Measurements from ENCODE around the gene SAV1.
A peak's percentile ranks its signal among the peaks of the same experiment; 100 is the strongest.

SAV1 gene

DNA sequence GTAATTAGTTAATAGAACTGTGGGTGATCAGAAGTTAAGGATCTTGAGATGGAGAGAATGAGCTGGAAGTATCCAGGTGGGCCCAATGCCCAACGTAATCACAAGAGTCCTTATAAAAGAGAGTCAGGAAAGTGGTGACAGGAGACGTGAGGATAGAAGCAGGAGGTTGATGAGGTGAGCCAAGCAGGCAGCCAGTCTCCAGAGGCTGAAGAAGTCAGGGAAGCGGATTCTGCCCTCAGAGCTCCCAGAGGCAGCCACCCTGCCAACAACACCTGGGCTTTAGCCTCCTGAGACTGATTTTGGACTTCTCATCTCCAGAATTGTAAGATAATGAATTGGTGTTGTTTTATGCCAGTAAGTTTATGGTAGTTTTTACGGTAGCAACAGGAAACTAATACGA, 10.1 kb upstream of the SAV1 start:
- Histone ChIP-seq H3K4me1 (ENCODE audit: control insufficient read depth, insufficient read depth, low read length, unreplicated experiment) (peaks cover 29% of the 10 kb centered on the region), H3K4me3 (ENCODE audit: low read depth, low read length) (peak overlapping the region; percentile 60), H3K36me3 (ENCODE audit: insufficient read depth, low read length) (no peaks in the 10 kb centered on the region), H3K27ac (ENCODE audit: low read depth, low read length) (peak overlapping the region; percentile 25; the same call in 1 of the 2 replicates), H2AFZ (ENCODE audit: low read length, unreplicated experiment) (peak overlapping the region; percentile 83), H3K79me2 (ENCODE audit: control insufficient read depth, insufficient read depth, low read length, unreplicated experiment) (no peaks in the 10 kb centered on the region), H3K27me3 (ENCODE audit: insufficient read depth, low read length) (no peaks in the 10 kb centered on the region)

DNA sequence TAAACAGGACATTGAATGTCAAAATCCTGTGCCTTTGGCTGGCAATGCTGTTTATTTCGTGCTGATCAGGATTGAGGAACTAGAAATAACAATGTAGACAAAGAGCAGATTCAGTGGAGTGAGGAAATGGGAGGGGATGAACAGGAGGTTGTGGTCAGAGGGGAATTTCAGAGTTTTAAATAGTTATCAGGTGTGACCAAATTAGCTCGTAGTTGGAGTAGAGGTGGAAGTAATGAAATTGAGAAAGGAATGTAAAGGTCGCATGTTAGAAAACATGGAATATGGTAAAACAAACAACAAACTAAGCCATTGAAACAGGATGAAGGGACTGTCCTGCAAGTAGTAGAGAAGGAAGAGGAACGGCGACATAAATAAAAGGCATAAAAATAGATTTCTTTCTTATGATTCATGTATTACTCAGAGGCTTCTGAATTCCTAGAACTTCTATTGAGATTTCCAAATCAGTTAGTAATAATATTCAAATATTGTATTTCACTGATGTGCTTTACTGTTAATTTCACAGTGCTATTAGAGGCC, 9.5 kb upstream of the SAV1 start:
- Histone ChIP-seq H3K79me2 (ENCODE audit: control insufficient read depth, insufficient read depth, low read length, unreplicated experiment) (no peaks in the 10 kb centered on the region), H3K4me3 (ENCODE audit: low read depth, low read length) (peak overlapping the region; percentile 60), H3K27ac (ENCODE audit: low read depth, low read length) (peak overlapping the region; percentile 63), H3K4me1 (ENCODE audit: control insufficient read depth, insufficient read depth, low read length, unreplicated experiment) (peaks cover 29% of the 10 kb centered on the region), H3K36me3 (ENCODE audit: insufficient read depth, low read length) (no peaks in the 10 kb centered on the region), H3K27me3 (ENCODE audit: insufficient read depth, low read length) (no peaks in the 10 kb centered on the region), H2AFZ (ENCODE audit: low read length, unreplicated experiment) (peak overlapping the region; percentile 83)

DNA sequence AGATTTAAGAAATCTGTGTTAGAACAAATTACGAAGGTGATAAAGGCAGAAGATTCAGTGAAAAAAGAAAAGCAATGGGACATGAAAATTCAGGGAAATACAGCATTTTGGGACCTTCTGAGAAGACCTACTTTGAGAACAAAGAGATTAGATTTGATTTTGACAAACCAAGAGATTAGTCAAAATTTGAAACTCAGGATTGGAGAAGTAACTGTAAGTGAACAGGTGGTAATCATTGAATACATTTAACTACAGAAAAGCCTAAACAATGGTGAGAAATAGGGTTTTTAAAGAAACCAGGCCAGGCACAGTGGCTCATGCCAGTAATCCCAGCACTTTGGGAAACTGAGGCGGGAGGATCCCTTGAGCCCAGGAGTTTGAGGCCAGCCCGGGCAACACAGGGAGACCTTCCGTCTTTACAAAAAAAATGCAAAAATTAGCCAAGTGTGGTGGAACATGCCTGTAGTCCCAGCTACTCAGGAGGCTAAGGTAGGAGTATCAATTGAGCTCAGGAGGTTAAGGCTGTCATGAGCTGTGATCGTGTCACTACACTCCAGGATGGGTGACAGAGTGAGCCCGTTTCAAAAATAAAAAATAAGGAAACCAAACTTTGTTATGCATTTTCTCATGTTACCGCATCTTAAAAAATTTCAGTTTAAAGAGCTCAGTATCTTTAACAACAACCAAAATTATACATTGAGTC, 8.9 kb upstream of the SAV1 start:
- H3K27ac ChIP-seq (ENCODE audit: low read depth, low read length), result peak overlapping the region; percentile 63
- no peaks in the 10 kb centered on the region for H3K36me3 ChIP-seq (ENCODE audit: insufficient read depth, low read length)
- no peaks in the 10 kb centered on the region for H3K27me3 ChIP-seq (ENCODE audit: insufficient read depth, low read length)
- peak overlapping the region; percentile 83 for H2AFZ ChIP-seq (ENCODE audit: low read length, unreplicated experiment)
- peak overlapping the region; percentile 60 for H3K4me3 ChIP-seq (ENCODE audit: low read depth, low read length)
- peaks cover 29% of the 10 kb centered on the region for H3K4me1 ChIP-seq (ENCODE audit: control insufficient read depth, insufficient read depth, low read length, unreplicated experiment)
- H3K79me2 ChIP-seq (ENCODE audit: control insufficient read depth, insufficient read depth, low read length, unreplicated experiment), result no peaks in the 10 kb centered on the region

GRCh38 chr14:50675597-50675996, 7.5 kb upstream of the SAV1 start:
- peaks cover 29% of the 10 kb centered on the region for H3K4me1 ChIP-seq (ENCODE audit: control insufficient read depth, insufficient read depth, low read length, unreplicated experiment)

GRCh38 chr14:50670866-50671256, 2.8 kb upstream of the SAV1 start:
- Histone ChIP-seq H3K36me3 (ENCODE audit: insufficient read depth, low read length) (no peaks in the 10 kb centered on the region), H3K79me2 (ENCODE audit: control insufficient read depth, insufficient read depth, low read length, unreplicated experiment) (peaks cover 16% of the 10 kb centered on the region), H3K27ac (ENCODE audit: low read depth, low read length) (no peak overlapping the region)

More at GRCh38 chr14:50675597-50675996, 7.5 kb upstream of the SAV1 start:
- no peaks in the 10 kb centered on the region for H3K36me3 ChIP-seq (ENCODE audit: insufficient read depth, low read length)
- H2AFZ ChIP-seq (ENCODE audit: low read length, unreplicated experiment), result no peak overlapping the region
- no peak overlapping the region for H3K4me3 ChIP-seq (ENCODE audit: low read depth, low read length)
- no peaks in the 10 kb centered on the region for H3K79me2 ChIP-seq (ENCODE audit: control insufficient read depth, insufficient read depth, low read length, unreplicated experiment)
- H3K27me3 ChIP-seq (ENCODE audit: insufficient read depth, low read length), result no peaks in the 10 kb centered on the region
- no peak overlapping the region for H3K27ac ChIP-seq (ENCODE audit: low read depth, low read length)

GRCh38 chr14:50670196-50670865, 2.2 kb upstream of the SAV1 start:
- Histone ChIP-seq H3K4me1 (ENCODE audit: control insufficient read depth, insufficient read depth, low read length, unreplicated experiment) (peaks cover 10% of the 10 kb centered on the region), H3K27me3 (ENCODE audit: insufficient read depth, low read length) (no peaks in the 10 kb centered on the region), H3K27ac (ENCODE audit: low read depth, low read length) (no peak overlapping the region), H3K79me2 (ENCODE audit: control insufficient read depth, insufficient read depth, low read length, unreplicated experiment) (peaks cover 21% of the 10 kb centered on the region), H3K36me3 (ENCODE audit: insufficient read depth, low read length) (no peaks in the 10 kb centered on the region), H3K4me3 (ENCODE audit: low read depth, low read length) (no peak overlapping the region), H2AFZ (ENCODE audit: low read length, unreplicated experiment) (no peak overlapping the region)

More at GRCh38 chr14:50670866-50671256, 2.8 kb upstream of the SAV1 start:
- Histone ChIP-seq H3K4me1 (ENCODE audit: control insufficient read depth, insufficient read depth, low read length, unreplicated experiment) (peaks cover 13% of the 10 kb centered on the region), H2AFZ (ENCODE audit: low read length, unreplicated experiment) (no peak overlapping the region), H3K4me3 (ENCODE audit: low read depth, low read length) (no peak overlapping the region), H3K27me3 (ENCODE audit: insufficient read depth, low read length) (no peaks in the 10 kb centered on the region)

DNA sequence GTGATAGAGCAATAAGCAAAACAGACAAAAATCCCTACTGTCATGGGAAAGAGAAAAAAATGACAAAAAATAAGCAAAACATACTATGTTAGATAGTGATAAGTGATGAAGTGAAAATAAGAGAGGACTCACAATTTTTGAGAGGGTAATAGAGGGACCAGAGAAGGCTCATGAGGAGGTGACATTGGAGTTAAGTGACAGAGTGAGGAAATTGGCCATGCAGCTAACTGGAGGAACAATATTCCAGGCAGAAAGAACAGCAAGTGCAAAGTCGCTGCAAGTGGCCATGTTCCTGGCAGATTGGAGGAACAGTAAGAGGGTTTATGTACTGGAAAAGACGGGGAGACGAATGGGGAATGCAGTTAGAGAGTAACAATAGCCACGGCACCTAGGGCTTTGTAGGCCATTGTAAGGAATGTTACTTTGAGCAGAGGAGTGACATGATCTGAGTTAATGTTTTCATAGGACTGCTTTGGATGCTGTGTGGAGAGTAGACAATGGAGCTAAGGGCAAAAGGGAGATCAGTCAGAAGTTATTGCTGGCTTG, 1.4 kb upstream of the SAV1 start:
- H2AFZ ChIP-seq (ENCODE audit: low read length, unreplicated experiment), result no peak overlapping the region
- H3K27me3 ChIP-seq (ENCODE audit: insufficient read depth, low read length), result no peaks in the 10 kb centered on the region
- H3K79me2 ChIP-seq (ENCODE audit: control insufficient read depth, insufficient read depth, low read length, unreplicated experiment), result peaks cover 24% of the 10 kb centered on the region
- H3K4me1 ChIP-seq (ENCODE audit: control insufficient read depth, insufficient read depth, low read length, unreplicated experiment), result peaks cover 10% of the 10 kb centered on the region
- peak overlapping the region; percentile 85; the same call in 1 of the 2 replicates for H3K4me3 ChIP-seq (ENCODE audit: low read depth, low read length)
- H3K36me3 ChIP-seq (ENCODE audit: insufficient read depth, low read length), result no peaks in the 10 kb centered on the region
- no peak overlapping the region for H3K27ac ChIP-seq (ENCODE audit: low read depth, low read length)

- Histone ChIP-seq H3K27me3 (ENCODE audit: insufficient read depth, low read length) (no peaks in the 10 kb centered on the region), H3K36me3 (ENCODE audit: insufficient read depth, low read length) (no peaks in the 10 kb centered on the region), H2AFZ (ENCODE audit: low read length, unreplicated experiment) (peak overlapping the region; percentile 96), H3K4me1 (ENCODE audit: control insufficient read depth, insufficient read depth, low read length, unreplicated experiment) (peaks cover 10% of the 10 kb centered on the region), H3K79me2 (ENCODE audit: control insufficient read depth, insufficient read depth, low read length, unreplicated experiment) (peaks cover 25% of the 10 kb centered on the region), H3K27ac (ENCODE audit: low read depth, low read length) (peak overlapping the region; percentile 90), H3K4me3 (ENCODE audit: low read depth, low read length) (peak overlapping the region; percentile 85)
Measured at GRCh38 chr14:50668826-50669143, 679 bp upstream of the SAV1 start.

- peaks cover 10% of the 10 kb centered on the region for H3K4me1 ChIP-seq (ENCODE audit: control insufficient read depth, insufficient read depth, low read length, unreplicated experiment)
- peaks cover 25% of the 10 kb centered on the region for H3K79me2 ChIP-seq (ENCODE audit: control insufficient read depth, insufficient read depth, low read length, unreplicated experiment)
- H3K27ac ChIP-seq (ENCODE audit: low read depth, low read length), result peak overlapping the region; percentile 90
- H3K36me3 ChIP-seq (ENCODE audit: insufficient read depth, low read length), result no peaks in the 10 kb centered on the region
- H2AFZ ChIP-seq (ENCODE audit: low read length, unreplicated experiment), result peak overlapping the region; percentile 48
- no peaks in the 10 kb centered on the region for H3K27me3 ChIP-seq (ENCODE audit: insufficient read depth, low read length)
- H3K4me3 ChIP-seq (ENCODE audit: low read depth, low read length), result peak overlapping the region; percentile 85
Measured at GRCh38 chr14:50667684-50667995, 466 bp downstream of the SAV1 start.

DNA sequence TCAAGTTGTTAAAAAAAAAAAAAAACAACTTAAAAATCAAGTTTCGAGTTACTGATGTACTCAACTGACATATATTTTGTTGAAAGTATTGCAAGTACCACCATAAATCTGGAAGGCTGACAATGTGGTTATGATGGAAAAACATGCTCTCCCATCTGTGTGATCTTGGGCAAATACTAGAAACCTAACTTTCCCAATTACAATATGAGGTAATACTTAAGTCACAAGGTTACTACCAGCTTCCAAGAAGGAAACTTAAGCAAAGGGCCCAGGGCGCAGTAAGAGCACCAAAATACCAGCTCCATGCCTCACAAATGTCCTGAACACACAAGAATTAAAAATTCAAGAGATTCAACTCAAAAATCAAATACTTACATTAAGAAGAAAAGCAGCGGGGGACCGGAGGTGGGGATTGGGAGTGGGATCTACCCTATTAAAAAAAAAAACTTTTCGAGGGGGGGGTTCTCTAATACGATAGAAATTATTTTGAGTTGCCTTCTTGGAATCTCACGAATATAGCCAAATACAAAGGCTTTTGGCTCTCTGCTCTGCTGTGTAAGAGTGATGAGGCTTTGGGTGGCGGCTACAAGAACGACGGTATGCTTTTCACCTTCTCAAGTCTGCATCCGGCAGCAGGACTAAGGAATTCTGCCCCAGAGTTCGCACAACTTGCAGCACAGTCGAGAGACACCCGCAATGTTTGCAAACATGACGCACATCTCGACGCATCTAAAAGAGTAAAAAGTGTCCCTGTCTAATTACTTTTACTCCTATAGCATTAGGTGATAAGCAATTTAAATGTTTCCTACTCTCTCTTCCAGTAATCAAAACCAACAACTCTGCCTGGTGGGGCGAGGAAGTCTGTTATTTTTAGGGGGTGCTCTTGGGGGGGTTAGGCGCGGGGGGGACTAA, 1.1 kb downstream of the SAV1 start:
- Histone ChIP-seq H3K27me3 (ENCODE audit: insufficient read depth, low read length) (no peaks in the 10 kb centered on the region), H3K4me3 (ENCODE audit: low read depth, low read length) (peak overlapping the region; percentile 85), H3K4me1 (ENCODE audit: control insufficient read depth, insufficient read depth, low read length, unreplicated experiment) (peaks cover 10% of the 10 kb centered on the region), H3K36me3 (ENCODE audit: insufficient read depth, low read length) (no peaks in the 10 kb centered on the region), H3K79me2 (ENCODE audit: control insufficient read depth, insufficient read depth, low read length, unreplicated experiment) (peaks cover 25% of the 10 kb centered on the region), H2AFZ (ENCODE audit: low read length, unreplicated experiment) (peak overlapping the region; percentile 48), H3K27ac (ENCODE audit: low read depth, low read length) (peak overlapping the region; percentile 90)

Measured in ACC112 (cell line).